Coronary artery (tissue), 2 donors: ENCODE measurements around the gene RAB44.

Experiments
- DNase-seq: peaks from one replicate; pipeline ENCODE4 v3.0.0-alpha.2; 2017; ENCODE audit warnings: low spot score
- H3K27ac ChIP-seq, 2 donors: fragments of 200-600 bp; sonication (generic); one replicate each; pipeline ENCODE4 v1.5.1; 2016 to 2019
- H3K4me3 ChIP-seq: fragments of 200-600 bp; sonication (generic); 2 replicates; pipeline ENCODE4 v1.5.1; 2016; ENCODE audit warnings: mild to moderate bottlenecking, moderate library complexity
- TF ChIP-seq, protein P1 (sequence below): fragments of 200-600 bp; sonication (generic); IDR thresholded peaks from one replicate; pipeline ENCODE4 v1.5.1; 2019; ENCODE audit warnings: antibody characterized with exemption

The RAB44 gene

DNA sequence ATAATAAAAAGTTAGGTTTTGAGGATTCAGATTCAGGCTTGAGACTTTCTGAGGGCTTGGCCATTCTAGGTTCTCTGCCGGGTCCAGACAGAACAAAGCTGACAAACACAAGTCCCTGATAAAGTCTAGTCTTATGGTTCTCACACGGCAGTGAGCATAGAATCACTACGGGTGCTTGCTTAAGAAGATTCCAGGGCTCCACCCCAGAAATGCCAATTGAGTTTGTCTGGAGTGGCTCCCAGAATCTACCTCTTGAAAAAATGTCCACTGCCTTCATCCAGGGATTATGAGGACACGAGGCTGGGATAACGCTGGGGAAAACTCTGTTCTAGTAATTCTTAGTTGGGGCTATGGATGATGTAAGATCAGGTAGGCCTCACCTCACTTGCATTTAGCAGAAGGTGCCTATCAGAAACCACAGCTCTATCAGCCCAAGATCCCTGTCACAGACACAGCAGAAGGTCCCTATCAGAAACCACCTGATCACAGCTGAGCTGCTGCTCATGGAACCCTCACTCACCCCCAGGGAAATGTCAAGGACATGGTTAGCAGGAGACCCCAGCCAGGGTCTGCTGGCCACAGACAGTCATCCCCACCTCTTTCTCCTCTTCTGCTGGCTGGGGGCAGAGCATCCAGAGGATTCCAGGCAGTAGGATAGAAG, 52.3 kb downstream of the RAB44 start:
- H3K4me3 ChIP-seq, result no peak overlapping the region
- DNase-seq, result no peak
- H3K27ac ChIP-seq, result no peak overlapping the region
- TF ChIP-seq, protein P1, sequence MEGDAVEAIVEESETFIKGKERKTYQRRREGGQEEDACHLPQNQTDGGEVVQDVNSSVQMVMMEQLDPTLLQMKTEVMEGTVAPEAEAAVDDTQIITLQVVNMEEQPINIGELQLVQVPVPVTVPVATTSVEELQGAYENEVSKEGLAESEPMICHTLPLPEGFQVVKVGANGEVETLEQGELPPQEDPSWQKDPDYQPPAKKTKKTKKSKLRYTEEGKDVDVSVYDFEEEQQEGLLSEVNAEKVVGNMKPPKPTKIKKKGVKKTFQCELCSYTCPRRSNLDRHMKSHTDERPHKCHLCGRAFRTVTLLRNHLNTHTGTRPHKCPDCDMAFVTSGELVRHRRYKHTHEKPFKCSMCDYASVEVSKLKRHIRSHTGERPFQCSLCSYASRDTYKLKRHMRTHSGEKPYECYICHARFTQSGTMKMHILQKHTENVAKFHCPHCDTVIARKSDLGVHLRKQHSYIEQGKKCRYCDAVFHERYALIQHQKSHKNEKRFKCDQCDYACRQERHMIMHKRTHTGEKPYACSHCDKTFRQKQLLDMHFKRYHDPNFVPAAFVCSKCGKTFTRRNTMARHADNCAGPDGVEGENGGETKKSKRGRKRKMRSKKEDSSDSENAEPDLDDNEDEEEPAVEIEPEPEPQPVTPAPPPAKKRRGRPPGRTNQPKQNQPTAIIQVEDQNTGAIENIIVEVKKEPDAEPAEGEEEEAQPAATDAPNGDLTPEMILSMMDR, result no peak

DNA sequence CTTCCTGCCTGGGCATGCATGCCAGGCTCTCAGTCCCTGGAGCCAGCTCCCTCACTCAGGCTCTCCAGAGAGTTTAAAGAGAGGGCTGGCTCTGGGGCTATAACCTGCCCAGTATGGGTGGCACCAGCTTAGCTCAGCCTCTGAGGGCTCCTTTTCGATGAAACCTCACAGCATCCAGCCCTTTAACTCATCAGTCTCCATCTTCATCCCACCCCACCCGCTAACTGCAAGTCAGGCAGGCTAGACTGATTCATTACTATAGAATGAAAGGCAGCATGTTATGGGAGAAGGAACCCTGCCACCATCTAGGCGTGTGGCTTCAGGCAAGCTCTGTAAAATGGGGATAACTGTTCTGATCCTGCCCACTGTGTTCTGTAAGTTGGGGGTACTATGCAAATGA, 53.5 kb downstream of the RAB44 start:
- no peak overlapping the region for H3K27ac ChIP-seq
- H3K4me3 ChIP-seq, result no peak overlapping the region
- TF ChIP-seq, protein P1, result no peak
- DNase-seq, result no peak

DNA sequence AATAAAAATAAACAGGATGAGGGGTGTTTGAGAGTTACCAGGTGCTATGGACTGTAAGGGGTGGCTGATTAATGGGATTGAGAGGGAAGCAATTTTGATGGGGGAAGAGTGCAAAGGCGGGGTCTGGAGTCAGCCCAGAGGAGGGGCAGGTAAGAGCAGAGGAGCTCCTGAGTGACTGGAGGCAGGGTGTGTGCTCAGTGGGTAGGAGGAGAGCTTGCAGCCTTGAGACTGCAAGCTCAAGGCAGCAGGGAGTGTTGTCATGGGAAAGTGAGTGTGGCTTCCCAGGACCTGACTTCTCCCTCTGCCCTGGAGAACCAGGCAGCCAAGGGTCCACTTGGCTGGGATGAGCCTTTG, 54.2 kb downstream of the RAB44 start:
- Histone ChIP-seq H3K4me3 (no peak overlapping the region), H3K27ac (no peak overlapping the region)
- DNase-seq, result no peak
- TF ChIP-seq, protein P1, result no peak

DNA sequence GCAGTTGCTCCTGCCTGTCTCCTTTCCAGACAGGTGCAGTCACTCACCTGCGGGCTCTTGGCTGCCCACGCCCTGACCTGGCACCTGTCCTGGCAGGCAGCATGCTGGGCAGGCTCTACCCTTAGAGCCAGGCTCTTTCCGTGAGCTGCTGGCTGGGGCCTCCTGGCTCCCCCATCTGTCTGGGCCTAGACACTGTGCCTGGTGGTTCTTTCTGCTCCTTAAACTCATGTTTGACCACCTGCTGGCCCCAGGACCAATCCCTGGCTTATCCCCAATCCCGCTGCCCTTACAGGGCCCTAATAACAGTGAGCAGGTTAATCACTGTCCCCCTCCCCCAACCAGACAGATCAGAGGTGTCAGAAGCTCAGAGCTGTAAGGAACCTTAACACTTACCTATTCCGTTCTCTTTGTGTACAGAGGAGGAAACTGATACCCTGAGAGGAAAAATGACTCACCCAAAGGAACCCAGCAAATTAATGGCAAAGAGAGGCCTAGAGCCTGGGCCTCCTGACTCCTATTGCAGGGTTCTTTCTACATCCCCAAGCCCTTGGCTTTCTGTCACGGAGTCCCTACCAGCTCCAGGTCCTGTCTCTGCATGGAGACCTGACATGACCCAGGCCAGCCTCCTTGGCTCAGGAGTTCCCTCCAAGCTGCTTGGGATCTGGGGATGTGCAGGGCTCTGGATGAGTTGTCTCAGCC, 54.7 kb downstream of the RAB44 start:
- no peak for DNase-seq
- Histone ChIP-seq H3K27ac (no peak overlapping the region), H3K4me3 (no peak overlapping the region)
- TF ChIP-seq, protein P1, result no peak

DNA sequence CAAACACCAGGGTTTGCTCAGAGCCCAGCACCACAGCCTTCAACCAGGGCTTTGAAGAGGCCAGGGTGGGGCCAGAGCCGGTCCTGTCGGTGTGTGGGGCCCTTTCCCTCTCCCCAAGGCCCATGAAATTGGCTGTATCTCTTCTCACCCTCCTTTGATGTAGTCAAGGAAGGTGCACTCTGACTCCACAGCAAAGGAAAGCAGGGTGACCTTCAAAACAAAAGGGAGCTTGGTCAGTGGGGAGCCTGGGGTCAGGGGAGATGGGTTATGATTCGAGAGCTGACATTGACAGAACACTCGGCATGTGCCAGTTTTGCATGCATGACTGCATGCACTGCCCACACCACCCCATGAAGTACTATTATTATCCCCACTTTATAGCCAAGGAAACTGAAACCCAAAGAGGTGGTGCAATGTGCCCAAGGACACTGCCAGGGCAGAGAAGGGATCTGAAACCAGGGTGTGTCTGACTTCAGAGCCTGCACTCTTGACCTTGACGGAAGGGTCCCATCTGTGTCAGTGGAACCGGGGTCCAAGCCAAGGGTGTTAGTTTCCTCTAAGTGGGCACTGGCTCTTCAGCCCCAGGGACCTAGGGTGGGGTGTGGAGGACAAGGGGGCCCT, 55.4 kb downstream of the RAB44 start:
- Histone ChIP-seq H3K4me3 (no peak overlapping the region), H3K27ac (no peak overlapping the region)
- DNase-seq, result no peak
- TF ChIP-seq, protein P1, result no peak

DNA sequence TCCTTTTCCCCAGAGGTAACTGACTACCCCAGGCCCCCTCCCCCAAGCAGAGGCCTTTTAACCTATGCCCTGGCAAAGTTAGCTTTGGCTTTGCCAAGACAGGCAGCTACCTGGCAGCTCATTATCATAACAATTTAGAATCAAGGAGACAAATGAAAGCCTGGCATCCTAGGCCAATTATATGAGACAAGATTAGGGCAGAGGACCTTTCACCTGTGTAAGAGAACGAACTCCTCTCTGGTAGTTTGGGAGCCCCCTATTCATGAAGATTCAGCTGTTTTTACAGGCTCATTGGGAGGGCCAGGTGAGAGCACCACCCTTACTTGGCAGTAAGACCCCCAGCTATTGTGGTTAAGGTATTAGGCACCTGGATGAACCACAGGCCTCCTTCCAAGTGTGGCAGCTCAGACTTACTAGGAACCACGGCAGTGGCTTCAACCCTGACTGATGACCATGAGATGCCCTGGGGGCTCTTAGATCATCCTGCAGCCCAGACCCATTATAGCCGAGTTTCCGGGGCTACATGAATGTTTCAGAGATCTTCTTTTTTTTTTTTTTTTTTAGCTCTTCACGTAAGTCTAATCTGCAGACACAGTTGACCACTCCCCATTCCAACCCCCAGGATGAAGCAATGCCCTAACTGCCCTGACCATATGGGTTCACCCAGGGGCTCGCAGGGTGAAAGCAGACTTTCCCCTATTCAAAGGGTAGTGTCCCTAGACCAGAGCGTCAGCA, 56.2 kb downstream of the RAB44 start:
- Histone ChIP-seq H3K27ac (no peak overlapping the region), H3K4me3 (no peak overlapping the region)
- TF ChIP-seq, protein P1, result no peak
- DNase-seq, result no peak
